H1 (cell line): ENCODE results near the gene GZF1. TPM values are rescaled to one million over a fixed set of nuclear protein-coding genes. Genes with fewer than 3 reads are reported as not detected.

Experiments used
- ATF2 ChIP-seq: IDR thresholded peaks from 2 replicates; pipeline ENCODE4 v1.6.1; 2012; ENCODE audit warnings: low read length, inconsistent platforms
- BACH1 ChIP-seq: IDR thresholded peaks from 2 replicates; pipeline ENCODE4 v1.6.1; 2012; ENCODE audit warnings: low read length, improper control_type of control experiment
- CBX5 ChIP-seq: fragments of 300-800, 300-1000 bp; sonication (generic); IDR thresholded peaks from 2 replicates; pipeline ENCODE4 v1.7.1; 2016; ENCODE audit warnings: antibody characterized with exemption, low read length, low read depth
- CEBPB ChIP-seq: IDR thresholded peaks from 2 replicates; pipeline ENCODE4 v1.6.1; 2012; ENCODE audit warnings: low read depth, low read length
- CHD7 ChIP-seq: fragments of 300-600 bp; sonication (generic); IDR thresholded peaks from 2 replicates; pipeline ENCODE4 v1.7.1; 2012; ENCODE audit warnings: low read length, moderate library complexity, mild to moderate bottlenecking, inconsistent platforms; ENCODE audit not compliant: insufficient replicate concordance
- GABPA ChIP-seq: IDR thresholded peaks from 2 replicates; pipeline ENCODE4 v1.6.1; 2011; ENCODE audit warnings: mild to moderate bottlenecking, low read length, moderate library complexity, borderline replicate concordance; ENCODE audit not compliant: insufficient read depth
- KDM1A ChIP-seq: fragments of 200-600, 300-600 bp; sonication (generic); IDR thresholded peaks from 2 replicates; pipeline ENCODE4 v1.7.1; 2016; ENCODE audit warnings: mild to moderate bottlenecking, low read length, borderline replicate concordance
- MAX ChIP-seq: IDR thresholded peaks from 2 replicates; pipeline ENCODE4 v1.6.1; 2012; ENCODE audit warnings: inconsistent platforms
- SIRT6 ChIP-seq: IDR thresholded peaks from one replicate; pipeline ENCODE4 v1.7.1; 2012; ENCODE audit warnings: low read length, inconsistent platforms
- SIX5 ChIP-seq: IDR thresholded peaks from 2 replicates; pipeline ENCODE4 v1.6.1; 2011; ENCODE audit warnings: mild to moderate bottlenecking, low read depth, low read length
- SP1 ChIP-seq: IDR thresholded peaks from 2 replicates; pipeline ENCODE4 v1.6.1; 2011; ENCODE audit warnings: low read depth, low read length
- polyA plus RNA-seq, 7 experiments: library from polyadenylated mRNA; depleted of rRNA in 3 of 7; stranded (reverse) in 5 of 7; unstranded in 2 of 7; fragments of >200 nt in 5 of 7; fragments of 200-250 nt in 2 of 7; gene quantifications; 1 replicate in 5 of 7; 2 replicates in 1 of 7; 4 replicates in 1 of 7; pipeline versions ENCODE4 v1.2.1 to v1.2.3, GENCODE V29; 2011 to 2013; ENCODE audit warnings: missing spikeins in 2 of 7, mixed read lengths in 2 of 7
- total RNA-seq: library from RNA; stranded (reverse); fragmentation: NEBNext Ultra II Directional; extraction: Animal tissue kit (Norgen Biotek cat#: 25700); gene quantifications from 2 replicates; pipeline ENCODE4 v1.2.1, GENCODE V29; 2021

Gene GZF1
- total and polyA plus RNA-seq, 2 of the 8 experiments (the other 6 are each of a cell fraction or from before 2014, with no cell fraction given) = 8.2 to 11.9 TPM

- TF ChIP-seq CHD7 (no peak), CBX5 (no peak), SP1 (no peak), BACH1 (no peak), MAX (no peak), KDM1A (no peak), CEBPB (no peak), SIX5 (no peak), GABPA (no peak), SIRT6 (no peak), ATF2 (no peak)
Measured at GRCh38 chr20:23315099-23315498, 46.9 kb upstream of the GZF1 start (continued).
